Measurements from ENCODE around the gene RAB40B. TPM values are rescaled to one million over a fixed set of nuclear protein-coding genes. Genes with fewer than 3 reads are reported as not detected.
A peak's percentile ranks its signal among the peaks of the same experiment; 100 is the strongest.

RAB40B gene
- total and polyA plus RNA-seq, 2 of the 13 experiments (the other 11 are each of a cell fraction or from before 2014, with no cell fraction given) = 6.2 to 6.5 TPM

GRCh38 chr17:82710499-82711232, 12.2 kb upstream of the RAB40B start (continued):
- TF ChIP-seq U2AF1 (optimal IDR thresholded peaks at IDR 0.05; ENCODE audit: low read depth, low read length) (no peak), IKZF5 (CRISPR knock-in tag; IDR thresholded peaks at IDR 0.05) (no peak), ZMAT3 (CRISPR knock-in tag; conservative IDR thresholded peaks at IDR 0.05) (no peak), ZNF878 (CRISPR knock-in tag; IDR thresholded peaks at IDR 0.05) (no peak), SAP130 (CRISPR knock-in tag; IDR thresholded peaks at IDR 0.05; ENCODE audit: low read depth) (peak; percentile 32; the same call in 1 of the 2 replicates), THYN1 (CRISPR knock-in tag; IDR thresholded peaks at IDR 0.05; ENCODE audit: borderline replicate concordance, low read depth) (no peak), ZGPAT (CRISPR knock-in tag; IDR thresholded peaks at IDR 0.05) (no peak), ZNF446 (CRISPR knock-in tag; IDR thresholded peaks at IDR 0.05) (no peak), DNMT1 (CRISPR knock-in tag; IDR thresholded peaks at IDR 0.05) (no peak), NFE2 (CRISPR knock-in tag; IDR thresholded peaks at IDR 0.05) (no peak), EED (CRISPR knock-in tag; IDR thresholded peaks at IDR 0.05) (0 out of 2 replicates have a peak, but pooled peaks have one; percentile 66), ZNF512B (CRISPR knock-in tag; IDR thresholded peaks at IDR 0.05; ENCODE audit: borderline replicate concordance) (no peak), TP53 (CRISPR knock-in tag; conservative IDR thresholded peaks at IDR 0.05) (no peak), ATF1 (CRISPR knock-in tag; IDR thresholded peaks at IDR 0.05) (no peak), POLR2AphosphoS2 (IDR thresholded peaks at IDR 0.05; ENCODE audit: low read depth, low read length) (no peak), FOXK2 (IDR thresholded peaks at IDR 0.05) (no peak), HOXA5 (CRISPR knock-in tag; IDR thresholded peaks at IDR 0.05) (no peak), SP140L (CRISPR knock-in tag; IDR thresholded peaks at IDR 0.05; ENCODE audit: borderline replicate concordance) (no peak), ZNF512 (CRISPR knock-in tag; IDR thresholded peaks at IDR 0.05) (no peak), MYC (CRISPR knock-in tag; IDR thresholded peaks at IDR 0.05; ENCODE audit: borderline replicate concordance) (peak; percentile 86), SP2 (CRISPR knock-in tag; IDR thresholded peaks at IDR 0.05) (no peak), ZNF296 (CRISPR knock-in tag; conservative IDR thresholded peaks at IDR 0.05) (no peak), ATF7 (IDR thresholded peaks at IDR 0.05) (no peak), ATF7 (CRISPR knock-in tag; IDR thresholded peaks at IDR 0.05) (no peak), ATAD3A (CRISPR knock-in tag; IDR thresholded peaks at IDR 0.05) (no peak), CBFB (CRISPR knock-in tag; IDR thresholded peaks at IDR 0.05) (no peak), ARNTL (CRISPR knock-in tag; IDR thresholded peaks at IDR 0.05) (no peak)
